Right lobe of liver (tissue), 4 donors: Measurements from ENCODE around the gene ERFE.

Experiments
- CTCF ChIP-seq, 4 donors: fragments of 200-600 bp in 3 of 4; fragments of 450-650 bp in 1 of 4; IDR thresholded peaks; one replicate each; pipeline versions ENCODE4 v1.5.1 to v1.8.0; 2016 to 2022; ENCODE audit warnings: antibody characterized with exemption in 4 of 4, mild to moderate bottlenecking in 2 of 4
- POLR2A ChIP-seq: fragments of 450-650 bp; IDR thresholded peaks from one replicate; pipeline ENCODE4 v1.6.1; 2017; ENCODE audit warnings: antibody characterized with exemption, mild to moderate bottlenecking
- donor health status: DM: no; HTN: no; CAD: no.
- donor health status: DM: no; HTN: no; CAD: no.
- donor health status: DM: no; HTN: yes; CAD: no.

- TF ChIP-seq CTCF (IDR thresholded peaks at IDR 0.05) (no peak), POLR2A (no peak)
Observed at GRCh38 chr2:238151628-238152235, 7.0 kb upstream of the ERFE start.
